Loucy (cell line): Measurements from ENCODE around the gene STRADB.
A peak's percentile ranks its signal among the peaks of the same experiment; 100 is the strongest.

Experiments used
- EZH2phosphoT487 ChIP-seq: fragments of 200-600 bp; IDR thresholded peaks from 2 replicates; pipeline ENCODE4 v1.6.1; 2018; ENCODE audit warnings: antibody characterized with exemption, mild to moderate bottlenecking, moderate library complexity, borderline replicate concordance
- TF ChIP-seq, protein P1 (sequence below): fragments of 200-600 bp; sonication (generic); conservative IDR thresholded peaks from 2 replicates; pipeline ENCODE4 v1.5.1; 2014; ENCODE audit warnings: mild to moderate bottlenecking, antibody characterized with exemption, low read length

DNA sequence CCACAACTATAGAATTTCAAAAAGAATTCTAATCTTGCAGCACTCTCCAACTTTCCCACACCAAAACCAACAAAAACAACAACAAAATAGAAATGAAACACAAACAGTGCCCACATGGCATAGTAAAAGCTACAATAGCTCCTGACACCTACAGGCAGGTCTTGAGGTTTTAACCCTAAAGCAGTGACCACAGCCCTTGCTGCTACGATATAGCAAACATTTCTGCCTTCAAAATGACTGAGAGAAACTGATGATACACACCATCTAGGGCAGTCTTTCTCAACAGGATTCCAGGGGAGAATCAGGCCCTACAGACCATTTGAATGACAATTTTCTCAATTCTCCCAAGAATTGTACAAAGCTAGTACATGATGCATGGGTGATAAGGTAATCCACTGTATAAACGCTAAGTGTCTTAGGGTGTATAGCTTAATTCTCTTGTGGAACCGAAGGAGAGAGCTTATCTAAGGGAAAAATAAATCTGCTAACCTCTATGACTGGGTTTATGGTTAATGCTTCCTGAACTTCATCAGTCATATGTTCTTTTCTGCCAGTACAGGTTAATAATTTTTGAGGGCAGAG is 46.8 kb upstream of the STRADB start:
- TF ChIP-seq, protein P1, sequence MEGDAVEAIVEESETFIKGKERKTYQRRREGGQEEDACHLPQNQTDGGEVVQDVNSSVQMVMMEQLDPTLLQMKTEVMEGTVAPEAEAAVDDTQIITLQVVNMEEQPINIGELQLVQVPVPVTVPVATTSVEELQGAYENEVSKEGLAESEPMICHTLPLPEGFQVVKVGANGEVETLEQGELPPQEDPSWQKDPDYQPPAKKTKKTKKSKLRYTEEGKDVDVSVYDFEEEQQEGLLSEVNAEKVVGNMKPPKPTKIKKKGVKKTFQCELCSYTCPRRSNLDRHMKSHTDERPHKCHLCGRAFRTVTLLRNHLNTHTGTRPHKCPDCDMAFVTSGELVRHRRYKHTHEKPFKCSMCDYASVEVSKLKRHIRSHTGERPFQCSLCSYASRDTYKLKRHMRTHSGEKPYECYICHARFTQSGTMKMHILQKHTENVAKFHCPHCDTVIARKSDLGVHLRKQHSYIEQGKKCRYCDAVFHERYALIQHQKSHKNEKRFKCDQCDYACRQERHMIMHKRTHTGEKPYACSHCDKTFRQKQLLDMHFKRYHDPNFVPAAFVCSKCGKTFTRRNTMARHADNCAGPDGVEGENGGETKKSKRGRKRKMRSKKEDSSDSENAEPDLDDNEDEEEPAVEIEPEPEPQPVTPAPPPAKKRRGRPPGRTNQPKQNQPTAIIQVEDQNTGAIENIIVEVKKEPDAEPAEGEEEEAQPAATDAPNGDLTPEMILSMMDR, result 0 out of 2 replicates have a peak, but pooled peaks have one; percentile 22
- TF ChIP-seq EZH2phosphoT487, result no peak
